GM21390 (cell line): Measurements from ENCODE around the gene ZNF212.
A peak's percentile ranks its signal among the peaks of the same experiment; 100 is the strongest.
"Not testable (repeated sequence)": the region's sequence is repeated elsewhere in the genome, so short reads cannot be mapped to it uniquely, and the experiment has no call there.

Experiments used
- ATAC-seq: cut with Tn5 transposase; IDR thresholded peaks from one replicate; pipeline ENCODE4 v1.9.1; 2021; ENCODE audit not compliant: unreplicated experiment

Gene ZNF212

DNA sequence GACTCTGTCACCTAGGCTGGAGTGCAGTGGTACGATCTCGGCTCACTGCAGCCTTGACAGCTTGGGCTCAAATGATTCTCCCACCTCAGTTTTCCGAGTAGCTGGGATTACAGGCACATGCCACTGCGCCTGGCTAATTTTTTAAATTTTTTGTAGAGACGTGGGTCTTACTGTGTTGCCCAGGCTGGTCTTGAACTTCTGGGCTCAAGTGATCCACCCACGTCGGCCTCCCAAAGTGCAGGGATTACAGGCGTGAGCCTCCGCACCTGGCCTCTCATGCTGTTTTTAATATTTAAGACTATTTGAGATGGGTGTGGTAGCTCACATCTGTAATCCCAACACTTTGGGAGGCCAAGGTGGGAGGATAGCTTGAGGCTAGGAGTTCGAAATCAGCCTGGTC lies 12.1 kb downstream of the ZNF212 start:
- ATAC-seq = not testable (repeated sequence)

DNA sequence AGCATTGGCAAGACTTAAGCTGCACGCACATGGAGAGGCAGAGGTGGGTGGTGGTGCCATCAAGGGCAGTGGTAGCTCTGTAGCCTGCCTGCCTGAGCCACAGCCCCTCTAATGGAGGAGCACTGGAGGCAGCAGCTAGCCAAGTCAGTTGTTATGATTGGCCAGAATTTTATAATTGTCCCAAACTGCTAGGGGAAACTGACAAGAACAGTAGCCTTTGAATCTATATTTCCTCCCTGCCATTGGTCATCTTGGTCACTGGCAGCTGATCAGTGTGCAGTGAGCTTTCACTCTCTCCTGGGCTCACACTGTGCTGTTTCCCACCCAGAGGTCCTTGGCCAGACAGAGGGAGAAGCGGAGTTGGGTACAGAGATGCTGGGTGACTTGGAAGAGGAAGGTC lies 12.9 kb downstream of the ZNF212 start:
- ATAC-seq = no peak

DNA sequence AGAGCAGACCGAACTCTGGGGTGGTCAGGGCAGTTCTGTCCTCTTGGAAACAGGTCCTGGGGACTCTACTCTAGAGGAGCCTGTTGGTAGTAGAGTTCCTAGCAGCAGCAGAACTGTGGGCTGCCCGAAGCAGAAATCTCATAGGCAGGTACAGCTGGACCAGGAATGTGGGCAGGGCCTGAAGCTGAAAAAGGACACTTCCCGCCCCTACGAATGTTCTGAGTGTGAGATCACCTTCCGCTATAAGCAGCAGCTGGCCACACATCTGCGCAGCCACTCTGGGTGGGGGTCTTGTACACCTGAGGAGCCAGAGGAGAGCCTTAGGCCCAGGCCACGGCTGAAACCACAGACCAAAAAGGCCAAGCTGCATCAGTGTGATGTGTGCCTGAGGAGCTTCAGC lies 14.2 kb downstream of the ZNF212 start:
- ATAC-seq = no peak

DNA sequence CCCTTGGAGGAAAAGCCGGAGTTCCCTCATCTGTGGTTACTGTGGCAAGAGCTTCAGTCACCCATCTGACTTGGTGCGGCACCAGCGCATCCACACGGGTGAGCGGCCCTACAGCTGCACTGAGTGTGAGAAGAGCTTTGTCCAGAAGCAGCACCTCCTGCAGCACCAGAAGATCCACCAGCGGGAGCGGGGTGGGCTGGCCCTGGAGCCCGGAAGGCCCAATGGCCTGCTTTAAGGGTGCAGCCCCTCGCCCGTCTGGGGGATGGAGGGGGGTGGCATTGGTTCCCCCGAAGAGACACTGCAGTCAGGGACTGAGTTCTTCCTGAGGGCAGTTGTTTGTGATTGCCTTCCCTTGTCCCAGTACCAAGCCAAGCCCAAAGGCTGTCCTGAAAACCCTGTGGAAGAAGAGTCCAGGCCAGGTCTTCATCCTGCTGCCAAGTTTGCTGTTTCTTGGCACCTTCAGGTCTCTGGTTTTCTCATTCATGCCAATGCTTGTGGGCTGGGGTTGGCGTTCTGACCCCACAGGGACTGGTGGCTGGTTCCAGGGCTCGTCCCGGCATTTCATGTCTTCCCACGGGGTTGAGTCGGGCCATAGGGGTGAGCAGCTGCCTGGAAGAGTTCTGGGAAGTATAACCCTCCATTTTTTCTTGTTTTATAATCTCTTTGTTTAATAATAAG lies 14.9 kb downstream of the ZNF212 start:
- no peak for ATAC-seq

DNA sequence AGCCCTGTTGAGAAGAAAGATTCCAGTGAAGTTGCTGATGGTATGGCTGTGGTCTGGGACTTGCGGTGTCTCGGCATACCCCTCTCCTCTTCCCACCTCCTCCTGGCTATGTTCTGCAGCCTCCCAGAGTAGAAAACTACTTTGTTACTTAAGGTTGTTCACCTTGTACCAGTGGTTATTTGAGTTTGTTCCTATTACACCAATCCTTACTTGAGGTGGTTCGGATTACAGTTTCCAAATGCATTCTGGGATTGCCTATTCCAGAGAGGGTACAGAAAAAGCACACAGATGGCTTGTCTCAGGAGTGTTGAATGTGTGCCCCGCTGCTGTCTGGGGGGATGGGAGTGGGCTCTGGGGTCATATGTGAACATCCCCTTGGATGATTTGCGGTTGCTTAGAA lies 15.7 kb downstream of the ZNF212 start:
- ATAC-seq = no peak

DNA sequence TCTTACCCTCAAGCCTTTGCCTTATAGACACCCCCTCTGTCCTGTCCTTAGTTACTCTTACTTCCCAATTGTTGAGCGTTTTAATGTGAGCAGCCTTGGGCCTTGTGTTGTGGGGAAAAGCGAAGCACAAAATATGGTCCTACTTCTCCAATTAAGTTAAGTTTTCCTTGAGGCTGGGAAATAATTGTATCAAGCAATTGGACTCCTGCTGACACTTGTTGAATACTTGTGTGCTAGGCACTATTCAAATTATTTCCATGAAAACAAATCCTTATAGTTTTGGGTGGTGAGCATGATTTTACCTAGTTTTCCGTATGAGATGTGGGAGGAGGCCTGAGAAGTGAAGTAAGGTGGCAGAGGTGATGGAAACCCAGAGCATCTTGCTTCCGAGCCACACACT lies 17.1 kb downstream of the ZNF212 start:
- no peak for ATAC-seq

DNA sequence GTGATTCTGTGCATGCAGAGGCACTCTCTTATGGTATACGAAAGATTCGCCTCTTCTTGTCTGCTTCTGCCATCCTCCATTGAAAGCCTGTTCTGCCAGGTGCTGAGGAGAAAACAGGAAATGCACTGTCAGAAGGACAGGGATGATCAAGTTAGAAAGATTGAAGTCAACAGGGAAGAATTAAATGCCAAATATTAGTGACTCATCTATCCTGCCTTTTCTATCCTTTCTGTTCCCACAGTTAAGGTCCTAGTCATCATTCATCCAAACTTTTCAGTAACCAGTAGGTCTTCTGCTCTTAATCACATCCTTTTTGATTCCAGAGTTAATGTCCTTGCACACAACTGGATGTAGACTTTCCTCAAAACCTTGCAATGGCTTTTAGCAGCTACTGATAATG lies 17.7 kb downstream of the ZNF212 start:
- no peak for ATAC-seq

DNA sequence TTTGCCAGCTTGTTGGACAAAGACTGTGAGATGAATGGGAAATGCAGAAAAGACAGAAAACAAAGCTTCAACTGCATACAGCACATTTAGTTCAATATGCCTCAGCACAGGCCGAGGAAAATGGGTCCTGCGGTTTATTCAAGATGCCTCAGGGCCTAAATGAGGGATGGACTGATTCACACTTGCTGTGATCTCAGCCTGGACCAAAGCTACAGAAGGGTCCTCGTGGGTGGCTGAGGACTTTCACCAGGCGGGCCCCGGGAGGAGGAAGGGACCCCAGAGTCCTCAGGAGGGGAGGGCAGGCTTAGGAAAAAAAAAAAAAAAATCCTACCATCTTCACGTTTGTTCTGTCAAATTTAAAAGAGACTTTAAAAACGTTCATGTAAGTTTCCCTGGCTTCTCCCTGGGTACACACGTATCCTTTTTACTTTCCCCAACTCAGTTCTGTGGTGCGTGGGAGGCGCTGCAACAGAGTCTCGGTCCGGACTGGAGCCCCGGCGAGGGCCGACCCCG lies 21.9 kb downstream of the ZNF212 start:
- ATAC-seq = no peak

DNA sequence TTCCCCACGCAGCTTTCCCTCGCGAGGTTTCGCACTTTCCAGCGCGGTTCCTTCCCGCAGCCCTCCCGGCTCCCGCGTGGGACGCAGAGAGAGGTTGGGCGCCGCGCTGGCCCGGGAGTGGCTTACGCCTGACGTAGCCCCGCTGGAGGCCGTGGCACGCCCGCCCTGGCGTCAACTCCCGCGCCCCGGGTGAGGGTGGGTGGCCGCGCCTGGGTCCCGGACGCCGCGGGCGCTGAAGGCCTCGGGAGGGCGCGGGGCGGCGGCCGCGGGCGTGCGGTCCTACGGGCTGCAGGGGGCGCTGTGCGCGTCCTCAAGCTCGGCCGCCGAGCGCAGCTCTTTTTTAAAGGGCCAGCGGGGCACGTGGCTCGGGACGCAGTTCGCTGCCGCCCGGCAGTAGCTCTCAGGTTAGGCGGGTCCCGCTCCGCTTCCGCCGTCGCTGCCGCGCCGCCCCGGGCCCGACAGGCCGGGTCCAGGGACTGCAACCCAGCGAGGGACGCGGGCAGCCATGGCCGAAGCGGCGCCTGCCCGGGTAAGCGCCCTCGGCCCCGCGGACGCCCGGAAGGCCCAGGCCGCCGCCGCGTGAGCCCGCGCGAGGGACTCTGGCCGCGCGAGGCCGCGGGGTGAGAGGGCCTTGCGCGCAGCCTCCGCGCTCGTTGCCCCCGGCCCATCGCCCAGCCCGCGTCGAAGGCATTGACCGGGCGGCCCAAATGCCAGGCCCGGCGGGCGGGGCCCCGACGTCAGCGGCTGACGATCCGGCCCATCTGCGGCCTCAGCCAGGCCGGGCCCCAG lies 22.6 kb downstream of the ZNF212 start, which contains the start of gene ZNF783:
Gene ZNF783 (plus strand): TSS at position 368 of the 789 bp plus-strand sequence. CDS start 138 bp downstream, at position 506.
- peak; percentile 91 for ATAC-seq

DNA sequence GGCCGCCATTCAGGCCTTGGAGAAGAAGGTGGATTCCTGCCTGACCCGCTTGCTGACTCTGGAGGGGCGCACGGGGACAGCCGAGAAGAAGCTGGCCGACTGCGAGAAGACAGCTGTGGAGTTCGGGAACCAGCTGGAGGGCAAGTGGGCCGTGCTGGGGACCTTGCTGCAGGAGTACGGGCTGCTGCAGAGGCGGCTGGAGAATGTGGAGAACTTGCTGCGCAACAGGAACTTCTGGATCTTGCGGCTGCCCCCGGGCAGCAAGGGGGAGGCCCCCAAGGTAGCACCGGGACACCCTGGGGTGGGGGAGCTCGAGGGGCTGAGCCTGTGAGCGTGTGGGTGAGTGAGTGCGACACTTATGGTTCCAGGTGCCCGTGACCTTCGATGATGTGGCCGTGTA lies 27.0 kb downstream of the ZNF212 start:
- ATAC-seq = no peak

DNA sequence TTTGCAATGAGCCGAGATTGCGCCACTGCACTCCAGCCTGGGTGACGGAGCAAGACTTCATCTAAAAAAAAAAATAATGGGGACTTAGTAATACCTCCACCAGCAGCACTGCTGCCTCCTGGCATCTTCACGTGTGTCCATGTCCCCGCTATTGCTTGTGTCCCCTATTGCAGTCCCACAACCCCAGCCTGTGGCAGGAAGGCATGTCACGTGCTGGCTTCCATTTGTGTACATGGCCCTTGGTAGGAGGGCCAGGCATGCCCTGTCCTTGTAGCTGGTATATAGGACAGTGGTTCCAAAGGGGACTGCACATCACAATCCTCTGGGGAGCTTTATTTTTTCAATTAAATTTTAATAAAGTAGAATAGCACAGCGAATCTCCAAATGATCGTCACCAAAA lies 28.3 kb downstream of the ZNF212 start:
- no peak for ATAC-seq

DNA sequence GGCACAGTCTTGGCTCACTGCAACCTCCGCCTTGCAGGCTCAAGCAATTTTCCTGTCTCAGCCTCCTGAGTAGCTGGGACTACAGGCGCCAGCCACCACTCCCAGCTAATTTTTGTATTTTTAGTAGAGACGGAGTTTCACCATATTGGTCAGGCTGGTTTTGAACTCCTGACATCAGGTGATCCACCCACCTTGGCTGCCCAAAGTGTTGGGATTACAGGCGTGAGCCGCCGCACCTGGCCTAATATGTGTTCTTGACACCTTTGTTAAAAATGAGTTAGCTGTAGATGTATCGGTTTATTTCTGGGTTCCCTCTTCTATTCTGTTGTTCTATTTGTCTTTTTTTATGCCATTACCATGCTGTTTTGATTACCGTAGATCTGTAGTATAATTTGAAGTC lies 35.0 kb downstream of the ZNF212 start:
- not testable (repeated sequence) for ATAC-seq

DNA sequence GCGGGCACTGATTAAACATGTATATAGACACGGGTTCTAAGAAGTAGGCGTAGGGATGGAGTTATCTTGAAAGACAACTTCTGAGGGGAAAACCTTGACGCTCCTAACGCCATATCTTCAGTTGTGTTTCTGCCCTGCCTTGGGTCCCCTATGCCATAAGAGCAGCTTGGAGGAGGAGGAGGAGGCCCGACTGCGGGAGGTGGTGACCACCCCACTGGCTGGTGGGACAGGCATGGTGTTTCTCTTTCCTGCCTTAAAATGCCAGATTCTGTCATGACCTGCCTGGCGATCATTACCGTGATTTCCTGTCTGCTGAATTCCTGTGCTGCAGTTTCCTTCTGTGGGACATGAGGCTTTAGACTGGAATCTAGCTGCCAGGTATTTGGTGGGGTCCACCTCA lies 38.4 kb downstream of the ZNF212 start:
- no peak for ATAC-seq

DNA sequence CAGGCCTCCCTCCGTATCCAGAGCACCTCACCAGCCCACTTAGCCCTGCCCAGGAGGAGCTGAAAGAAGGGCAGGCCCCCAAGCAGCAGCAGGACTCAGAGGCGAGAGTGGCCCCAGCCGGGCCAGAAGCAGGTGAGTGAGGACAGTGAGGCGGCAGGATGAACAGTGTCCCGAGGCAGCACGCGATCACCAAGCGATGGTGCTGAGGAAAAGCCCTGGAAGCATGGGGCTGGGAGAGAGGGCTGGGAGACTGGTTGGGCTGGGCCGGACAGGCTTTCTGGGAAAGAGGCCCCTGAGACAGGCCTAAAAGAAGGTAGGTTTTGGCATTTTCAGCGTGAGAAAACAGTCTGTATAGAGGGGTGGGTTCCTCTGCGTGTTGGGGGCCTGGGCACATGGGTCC lies 38.9 kb downstream of the ZNF212 start:
- ATAC-seq = no peak

DNA sequence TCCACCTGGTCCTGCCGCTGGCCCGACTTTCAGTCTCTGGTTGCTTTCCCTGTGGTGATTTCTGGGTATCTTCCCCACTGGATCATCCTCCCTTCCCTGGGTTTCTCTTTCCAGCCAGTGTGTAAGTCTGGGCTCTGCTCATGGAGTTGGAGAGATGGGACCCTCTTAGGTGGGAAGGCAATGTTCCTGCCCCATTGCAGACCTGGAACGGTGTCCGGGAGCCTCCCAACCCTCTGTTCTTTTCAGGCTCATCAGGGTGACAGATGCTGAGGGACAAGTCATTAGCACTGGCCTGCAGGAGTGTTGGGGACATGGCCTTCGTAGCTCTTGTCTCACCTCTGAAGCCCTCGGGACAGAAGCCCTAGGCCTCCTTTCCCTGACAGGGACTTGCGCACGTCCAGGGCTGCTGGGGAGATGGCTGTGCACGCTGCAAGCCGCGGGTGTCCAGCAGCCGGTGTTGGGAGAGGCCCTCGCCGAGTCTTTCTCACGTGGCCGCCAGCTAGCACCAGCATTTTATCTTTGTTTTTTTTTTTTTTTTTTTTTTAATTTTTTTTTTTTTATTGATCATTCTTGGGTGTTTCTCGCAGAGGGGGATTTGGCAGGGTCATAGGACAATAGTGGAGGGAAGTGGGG lies 39.8 kb downstream of the ZNF212 start:
- ATAC-seq = no peak

DNA sequence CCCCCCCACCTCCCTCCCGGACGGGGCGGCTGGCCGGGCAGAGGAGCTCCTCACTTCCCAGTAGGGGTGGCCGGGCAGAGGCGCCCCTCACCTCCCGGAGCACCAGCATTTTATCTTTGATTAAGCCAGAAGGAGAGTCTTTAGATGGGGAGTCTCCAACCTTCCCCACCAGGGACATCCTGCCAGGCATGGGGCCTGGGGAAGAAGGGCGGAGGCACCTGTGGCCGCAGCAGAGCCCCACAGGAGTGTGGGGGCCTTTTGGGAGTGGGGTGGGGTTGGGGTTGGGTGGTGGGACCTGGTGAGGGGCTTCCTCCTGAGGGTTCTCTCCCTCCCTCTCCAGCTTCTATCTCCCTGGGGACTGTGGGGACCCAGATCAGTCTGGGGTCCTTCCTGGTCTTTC lies 40.7 kb downstream of the ZNF212 start:
- ATAC-seq = no peak

DNA sequence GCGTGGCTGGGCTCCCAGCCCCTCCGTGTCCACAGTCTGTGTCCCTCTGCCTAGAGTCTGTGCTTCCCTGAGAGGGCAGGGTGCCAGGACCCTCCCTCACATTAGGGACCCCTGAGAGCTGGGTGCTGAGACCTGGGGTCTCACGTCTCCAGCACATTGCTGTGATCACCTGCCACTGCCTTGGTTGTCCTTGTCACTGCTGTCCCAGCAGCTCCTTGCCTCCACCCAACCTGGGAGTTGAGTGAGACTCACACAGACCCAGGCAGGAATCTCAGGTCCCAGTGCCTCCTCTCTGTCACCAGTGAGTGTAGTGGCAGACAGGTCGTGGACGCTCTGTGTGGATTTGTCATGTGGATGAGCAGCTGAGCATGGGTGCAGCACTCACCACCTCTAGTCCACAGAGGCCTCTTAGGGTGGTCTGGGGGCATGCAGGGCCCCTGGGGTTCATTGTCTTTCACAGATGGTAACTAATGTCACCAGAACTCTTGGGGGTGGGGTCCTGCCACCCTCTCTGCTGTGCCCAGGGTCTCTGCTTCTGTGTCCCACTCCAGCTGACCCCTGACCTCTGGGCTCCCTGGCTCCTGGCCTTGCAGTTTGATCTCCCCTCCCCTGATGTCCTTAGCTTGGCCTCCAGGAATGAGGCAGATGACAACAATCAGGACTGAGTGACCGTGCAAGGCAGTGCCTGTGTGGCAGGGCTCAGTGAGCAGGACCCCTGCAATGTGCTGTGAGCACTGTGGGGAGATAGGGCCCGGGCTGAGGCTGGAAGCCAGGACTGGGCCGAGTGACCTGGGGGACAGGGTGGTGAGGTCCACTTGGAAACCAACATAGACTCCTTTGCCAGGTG lies 41.4 kb downstream of the ZNF212 start:
- no peak for ATAC-seq

DNA sequence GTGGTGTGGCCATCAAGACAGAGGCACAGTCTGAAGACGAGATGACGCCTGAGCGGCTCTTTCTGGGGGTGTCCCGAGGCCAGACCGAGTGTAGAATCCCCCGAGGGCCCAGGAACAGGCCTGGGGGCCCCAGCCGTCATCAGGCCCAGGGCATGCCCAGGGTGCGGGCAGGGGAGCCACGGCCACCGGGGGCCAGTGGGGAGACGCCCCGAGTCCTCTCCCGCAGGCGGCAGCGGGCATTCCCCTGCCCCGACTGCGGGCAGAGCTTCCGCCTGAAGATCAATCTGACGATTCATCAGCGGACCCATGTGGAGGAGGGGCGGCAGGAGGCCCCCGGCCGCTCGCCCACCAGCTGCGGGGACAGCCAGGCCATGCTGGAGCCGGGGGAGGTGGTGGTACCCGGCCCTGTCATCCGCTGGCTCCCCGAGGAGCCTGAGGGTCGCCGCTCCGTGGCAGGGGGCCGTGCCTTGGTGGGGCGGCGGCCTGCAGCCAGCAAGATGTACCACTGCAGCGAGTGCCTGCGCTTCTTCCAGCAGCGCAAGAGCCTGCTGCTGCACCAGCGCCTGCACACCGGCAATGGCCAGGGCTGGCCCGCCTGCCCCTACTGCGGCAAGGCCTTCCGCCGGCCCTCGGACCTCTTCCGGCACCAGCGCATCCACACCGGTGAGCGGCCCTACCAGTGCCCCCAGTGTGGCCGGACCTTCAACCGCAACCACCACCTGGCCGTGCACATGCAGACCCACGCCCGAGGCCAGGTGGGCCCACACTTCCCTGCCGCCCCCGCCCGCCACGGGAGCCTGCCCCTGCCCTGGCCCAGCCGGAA lies 42.3 kb downstream of the ZNF212 start:
- ATAC-seq = no peak

DNA sequence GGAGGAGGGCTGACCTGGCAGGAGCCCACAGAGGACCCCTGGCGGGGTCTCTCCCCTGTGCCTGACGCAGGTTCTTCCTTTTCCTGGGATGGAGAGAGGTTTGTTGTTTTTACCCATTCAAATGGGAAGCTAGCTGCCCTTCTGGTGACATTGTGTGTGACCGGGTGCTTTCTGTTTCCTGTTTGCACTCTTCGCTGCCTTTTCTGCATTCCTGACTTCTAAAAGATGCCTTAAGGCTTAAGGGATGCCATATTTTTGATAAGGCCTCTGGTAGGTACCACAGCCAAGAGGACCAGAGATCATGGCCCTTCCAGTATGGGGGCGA lies 42.8 kb downstream of the ZNF212 start:
- no peak for ATAC-seq

DNA sequence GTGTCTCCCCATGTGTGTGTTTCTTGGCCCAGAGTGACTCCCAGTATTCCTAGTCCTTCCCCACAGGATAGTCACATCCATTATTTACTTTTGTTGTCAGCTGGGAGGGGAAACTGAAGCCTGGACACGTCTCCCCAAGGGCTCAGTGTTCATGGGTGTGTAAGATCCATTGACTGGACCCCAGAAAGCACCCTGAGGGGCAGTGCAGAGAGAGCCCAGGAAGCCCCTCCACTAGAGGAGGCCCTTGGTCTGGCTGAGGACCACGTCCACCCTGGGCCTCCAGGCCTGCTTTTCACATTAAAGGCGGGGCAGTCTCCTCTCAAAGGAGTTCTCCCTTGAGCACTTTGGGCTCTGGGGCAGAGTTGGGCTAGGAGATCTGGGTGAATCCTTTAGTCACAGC lies 43.9 kb downstream of the ZNF212 start:
- no peak for ATAC-seq
